ENCODE measurements around the gene CCDC15.

Gene CCDC15

DNA sequence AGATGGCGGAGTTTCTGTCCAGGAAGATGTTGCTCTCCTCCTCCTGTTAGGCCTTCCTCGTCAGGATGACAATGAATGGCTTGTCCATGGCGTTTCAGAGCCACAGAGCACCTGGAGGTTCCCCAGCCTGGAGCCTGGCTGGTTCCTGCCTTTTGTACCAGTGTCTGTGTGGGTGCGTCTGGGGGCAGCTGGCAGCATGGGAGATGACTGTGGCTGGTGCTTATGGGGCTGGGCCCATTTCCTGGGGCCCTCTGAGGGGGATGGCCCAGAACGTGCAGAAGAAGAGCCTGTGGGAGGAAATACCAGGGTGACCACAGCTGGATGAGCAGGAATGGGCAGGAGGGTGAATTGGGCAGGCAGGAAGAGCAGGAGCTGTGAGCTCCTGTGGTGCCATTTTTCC lies 115.8 kb downstream of the CCDC15 start:
- DNase-seq (ENCODE audit: low spot score) = no peak
- in situ Hi-C loops (cut with MboI; ENCODE audit: low pct_unique_long_range_greater_than_20kb, low sequenced_read_pairs, unreplicated experiment) = no loop called here
- TF ChIP-seq, protein P1, sequence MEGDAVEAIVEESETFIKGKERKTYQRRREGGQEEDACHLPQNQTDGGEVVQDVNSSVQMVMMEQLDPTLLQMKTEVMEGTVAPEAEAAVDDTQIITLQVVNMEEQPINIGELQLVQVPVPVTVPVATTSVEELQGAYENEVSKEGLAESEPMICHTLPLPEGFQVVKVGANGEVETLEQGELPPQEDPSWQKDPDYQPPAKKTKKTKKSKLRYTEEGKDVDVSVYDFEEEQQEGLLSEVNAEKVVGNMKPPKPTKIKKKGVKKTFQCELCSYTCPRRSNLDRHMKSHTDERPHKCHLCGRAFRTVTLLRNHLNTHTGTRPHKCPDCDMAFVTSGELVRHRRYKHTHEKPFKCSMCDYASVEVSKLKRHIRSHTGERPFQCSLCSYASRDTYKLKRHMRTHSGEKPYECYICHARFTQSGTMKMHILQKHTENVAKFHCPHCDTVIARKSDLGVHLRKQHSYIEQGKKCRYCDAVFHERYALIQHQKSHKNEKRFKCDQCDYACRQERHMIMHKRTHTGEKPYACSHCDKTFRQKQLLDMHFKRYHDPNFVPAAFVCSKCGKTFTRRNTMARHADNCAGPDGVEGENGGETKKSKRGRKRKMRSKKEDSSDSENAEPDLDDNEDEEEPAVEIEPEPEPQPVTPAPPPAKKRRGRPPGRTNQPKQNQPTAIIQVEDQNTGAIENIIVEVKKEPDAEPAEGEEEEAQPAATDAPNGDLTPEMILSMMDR (IDR thresholded peaks at IDR 0.05; ENCODE audit: extremely low read depth, insufficient read depth, missing control alignments) = no peak

DNA sequence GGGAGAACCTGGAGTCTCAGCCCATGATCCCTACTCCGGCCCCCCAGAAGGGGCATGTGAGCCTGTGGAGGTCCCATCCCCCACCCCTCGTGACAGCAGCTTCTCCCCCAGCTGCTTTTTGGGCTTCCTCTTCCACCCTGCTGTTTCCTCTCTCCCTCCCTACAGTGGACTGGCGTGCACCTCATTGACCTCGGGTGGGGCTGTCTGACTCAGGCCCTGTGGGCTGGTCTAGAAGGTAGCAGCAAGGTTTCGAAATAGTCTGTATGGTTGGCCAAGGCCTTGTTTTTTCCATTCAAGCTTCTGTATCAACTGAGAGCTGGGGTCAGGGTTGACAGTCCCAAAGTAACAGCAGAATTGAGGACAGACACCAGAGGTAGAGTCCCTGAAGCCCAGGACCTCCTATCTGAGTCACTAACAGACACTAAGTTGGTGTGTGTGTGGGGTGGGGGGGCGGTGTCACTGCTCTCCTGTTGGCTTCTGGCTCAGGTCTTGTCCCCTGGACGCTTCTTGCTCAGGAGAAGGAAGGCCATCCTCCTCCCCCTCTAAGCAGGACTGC lies 116.8 kb downstream of the CCDC15 start:
- peak; percentile 69 for DNase-seq (ENCODE audit: low spot score)
- in situ Hi-C loops (cut with MboI; ENCODE audit: low pct_unique_long_range_greater_than_20kb, low sequenced_read_pairs, unreplicated experiment) = no loop called here
- TF ChIP-seq, protein P1 (IDR thresholded peaks at IDR 0.05; ENCODE audit: extremely low read depth, insufficient read depth, missing control alignments) = no peak

DNA sequence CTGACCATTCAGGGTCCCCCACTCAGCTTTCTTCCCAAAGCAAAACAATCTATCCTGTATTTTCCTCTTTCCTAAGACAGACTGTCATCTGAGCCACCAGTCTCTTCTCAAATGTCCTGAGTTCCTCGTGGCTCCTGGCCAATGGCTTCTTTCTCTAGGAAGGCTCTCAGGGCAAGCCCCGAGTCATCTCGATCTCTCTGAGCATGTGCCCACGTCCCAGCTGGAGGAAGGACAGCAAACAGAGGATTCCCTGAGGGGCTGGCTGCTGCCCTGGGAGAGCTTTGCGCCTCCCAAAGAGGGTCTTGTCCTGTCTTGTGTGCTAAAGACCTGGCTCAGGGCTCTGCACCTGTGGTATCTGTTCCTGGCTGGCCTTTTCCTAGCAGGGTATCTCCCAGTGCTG lies 117.4 kb downstream of the CCDC15 start:
- in situ Hi-C loops (cut with MboI; ENCODE audit: low pct_unique_long_range_greater_than_20kb, low sequenced_read_pairs, unreplicated experiment) = no loop called here
- TF ChIP-seq, protein P1 (IDR thresholded peaks at IDR 0.05; ENCODE audit: extremely low read depth, insufficient read depth, missing control alignments) = no peak
- DNase-seq (ENCODE audit: low spot score) = no peak

DNA sequence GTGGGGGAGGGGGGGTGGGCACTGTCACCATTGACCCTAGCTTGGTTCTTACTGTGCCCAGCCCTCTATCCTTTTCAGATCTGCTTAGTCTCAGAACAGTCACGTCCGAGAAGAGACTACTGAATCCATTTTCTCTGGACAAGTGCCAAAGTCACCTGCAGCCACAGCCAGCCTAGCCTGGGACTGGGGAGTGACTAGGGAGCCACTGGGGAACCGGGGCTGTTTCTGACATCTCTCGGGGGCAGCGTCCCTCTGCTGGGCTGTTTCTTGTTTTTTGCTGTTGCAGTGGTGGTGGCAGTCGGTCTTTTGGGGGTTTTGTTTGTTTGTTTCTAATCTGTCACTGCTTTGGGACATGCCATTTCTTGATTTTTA lies 117.8 kb downstream of the CCDC15 start:
- in situ Hi-C loops (cut with MboI; ENCODE audit: low pct_unique_long_range_greater_than_20kb, low sequenced_read_pairs, unreplicated experiment) = no loop called here
- TF ChIP-seq, protein P1 (IDR thresholded peaks at IDR 0.05; ENCODE audit: extremely low read depth, insufficient read depth, missing control alignments) = no peak
- DNase-seq (ENCODE audit: low spot score) = no peak

DNA sequence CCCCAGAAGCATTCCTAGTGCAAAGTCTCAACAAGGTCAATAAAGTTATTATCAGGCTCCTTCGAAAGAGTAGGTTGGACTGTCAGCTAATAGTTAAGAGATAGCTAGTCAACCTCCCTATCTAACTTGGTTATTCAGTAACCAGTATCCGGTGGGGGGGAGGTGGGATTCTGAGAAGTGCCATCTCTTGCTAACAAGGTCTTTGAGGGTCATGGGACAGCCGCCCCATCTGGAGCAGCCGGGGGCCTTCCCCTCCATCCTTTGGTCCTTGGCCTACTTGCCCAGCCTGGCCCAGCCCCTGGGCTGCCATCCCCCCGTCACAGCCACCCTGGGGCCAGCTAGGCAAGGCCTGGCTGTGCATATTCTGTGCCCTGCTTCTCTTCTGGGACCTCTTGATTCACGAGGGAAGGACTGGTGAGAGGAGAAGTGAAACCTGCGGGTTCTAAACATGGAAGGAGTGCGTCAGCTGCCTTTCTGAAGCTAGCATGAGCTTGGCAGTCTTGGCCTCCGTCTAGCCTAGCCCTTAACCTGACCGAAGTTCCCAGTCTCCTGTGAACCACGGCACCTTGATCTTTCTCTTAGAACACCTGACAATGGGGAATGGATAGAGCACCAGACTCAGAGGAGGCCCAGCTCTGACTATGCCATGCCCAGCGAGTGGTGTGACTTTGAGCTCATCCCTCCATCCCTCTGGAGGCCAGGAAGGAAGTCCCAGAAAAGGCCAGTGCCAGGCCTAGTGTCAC lies 118.4 kb downstream of the CCDC15 start:
- in situ Hi-C loops (cut with MboI; ENCODE audit: low pct_unique_long_range_greater_than_20kb, low sequenced_read_pairs, unreplicated experiment) = no loop called here
- TF ChIP-seq, protein P1 (IDR thresholded peaks at IDR 0.05; ENCODE audit: extremely low read depth, insufficient read depth, missing control alignments) = no peak
- peak; percentile 86 for DNase-seq (ENCODE audit: low spot score)

DNA sequence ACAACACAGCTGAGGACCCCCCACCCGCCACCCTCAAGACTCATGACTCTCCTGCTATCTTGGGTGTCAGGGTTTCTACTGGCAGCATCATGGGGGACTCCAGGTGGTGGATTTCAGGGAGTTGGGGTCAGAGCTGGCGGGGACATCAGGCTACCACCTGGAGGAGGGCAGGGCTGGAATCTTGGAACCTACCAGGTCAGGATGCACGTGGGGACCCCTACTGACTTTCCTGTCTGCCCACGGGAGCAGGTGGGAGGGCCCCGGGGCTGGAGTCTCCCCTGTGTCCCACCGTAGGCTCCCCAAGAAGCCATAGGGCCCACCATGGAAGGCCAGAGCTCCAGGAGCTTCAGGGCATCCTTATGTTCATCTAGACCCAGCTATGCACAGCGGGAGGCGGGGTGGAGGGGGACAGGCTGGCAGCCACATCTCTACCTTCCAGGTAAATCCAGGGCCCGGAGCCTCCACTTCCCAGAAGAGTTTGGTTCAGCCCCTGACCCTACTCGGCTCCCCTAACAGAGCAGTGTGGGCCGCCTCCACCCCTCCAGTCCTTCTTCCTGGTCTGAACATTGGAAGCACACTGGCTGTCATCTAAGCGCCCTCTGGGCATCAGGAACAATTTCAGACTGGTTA lies 119.1 kb downstream of the CCDC15 start:
- DNase-seq (ENCODE audit: low spot score) = no peak
- in situ Hi-C loops (cut with MboI; ENCODE audit: low pct_unique_long_range_greater_than_20kb, low sequenced_read_pairs, unreplicated experiment) = no loop called here
- TF ChIP-seq, protein P1 (IDR thresholded peaks at IDR 0.05; ENCODE audit: extremely low read depth, insufficient read depth, missing control alignments) = no peak
